Measurements from ENCODE around the gene MTMR3. TPM values are rescaled to one million over a fixed set of nuclear protein-coding genes. Genes with fewer than 3 reads are reported as not detected.

Gene MTMR3
- total and polyA plus RNA-seq, 2 of the 8 experiments (the other 6 are each of a cell fraction or from before 2014, with no cell fraction given), result 16.9 to 18.5 TPM

DNA sequence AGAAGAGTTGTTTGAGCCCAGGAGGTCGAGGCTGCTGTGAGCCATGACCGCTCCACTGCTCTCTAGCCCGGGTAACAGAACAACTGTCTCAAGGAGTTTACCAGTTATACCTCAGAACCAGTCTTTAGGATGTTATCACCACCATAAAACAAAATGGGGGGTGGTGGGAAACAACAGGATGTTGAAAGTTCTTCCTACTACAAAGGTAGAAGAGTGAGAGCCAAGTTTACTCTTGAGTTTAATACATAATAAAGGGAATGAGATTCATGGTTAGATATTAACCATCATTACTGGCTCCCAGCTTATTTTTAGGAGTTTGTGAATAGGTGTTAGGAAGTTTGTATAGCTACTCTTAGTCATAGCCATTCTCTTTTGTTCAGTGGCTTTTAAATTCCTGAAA lies 118.5 kb downstream of the MTMR3 start:
- Histone ChIP-seq H2BK5ac (ENCODE audit: low read depth, low read length) (no peak overlapping the region), H3K56ac (replicated peaks; ENCODE audit: insufficient read length, low read depth, low read length) (no peak overlapping the region), H3K79me2 (ENCODE audit: control insufficient read depth in 1 of 2, insufficient read depth in 2 of 2, low read length in 2 of 2) (no peaks in the 10 kb centered on the region), H3K27ac (ENCODE audit: low read depth, low read length) (no peak overlapping the region), H2AFZ (ENCODE audit: low read length) (no peak overlapping the region), H3K4me2 (ENCODE audit: insufficient read depth in 1 of 2, low read depth in 2 of 2, low read length in 2 of 2) (no peak overlapping the region), H3K18ac (ENCODE audit: extremely low read depth, low read length) (no peak overlapping the region), H3K36me3 (ENCODE audit: control insufficient read depth in 2 of 4, insufficient read depth in 4 of 4, low read length in 3 of 4) (peaks cover 0 to 3% (median 0%) of the 10 kb centered on the region in 4 experiments; a peak in 2 of 8 replicates), H3K9me3 (ENCODE audit: insufficient read depth in 2 of 2, low read depth in 1 of 2, low read length in 1 of 2) (no peaks in the 10 kb centered on the region), H2BK120ac (replicated peaks; ENCODE audit: low read depth, low read length) (no peak overlapping the region), H4K91ac (replicated peaks; ENCODE audit: insufficient read length, low read length) (no peak overlapping the region), H3K4ac (replicated peaks; ENCODE audit: insufficient read length, low read depth, low read length) (no peak overlapping the region), H2BK15ac (ENCODE audit: low read length) (no peak overlapping the region), H3K23me2 (ENCODE audit: low read depth, low read length) (no peaks in the 10 kb centered on the region), H2BK12ac (ENCODE audit: low read depth, low read length) (no peak overlapping the region), H3K4me1 (replicated peaks in 1 of 4; ENCODE audit: control insufficient read depth in 3 of 4, insufficient read depth in 4 of 4, low read length in 3 of 4) (no peaks in the 10 kb centered on the region; a peak in 2 of 7 replicates), H3K4me3 (ENCODE audit: extremely low read depth in 1 of 4, insufficient read depth in 2 of 4, low read depth in 3 of 4, low read length in 4 of 4) (no peak overlapping the region), H4K8ac (ENCODE audit: extremely low read depth, insufficient read depth, low read length) (no peak overlapping the region), H3K14ac (ENCODE audit: insufficient read length) (no peak overlapping the region), H2AK5ac (ENCODE audit: low read depth, low read length) (no peak overlapping the region), H3K79me1 (ENCODE audit: low read depth, low read length) (no peaks in the 10 kb centered on the region), H3K23ac (ENCODE audit: insufficient read length) (no peak overlapping the region), H4K5ac (ENCODE audit: insufficient read length, low read depth, low read length) (no peak overlapping the region), H3K27me3 (replicated peaks in 1 of 4; ENCODE audit: control insufficient read depth in 3 of 4, extremely low read depth in 1 of 4, insufficient read depth in 3 of 4, low read length in 3 of 4) (no peaks in the 10 kb centered on the region), H2BK20ac (ENCODE audit: low read length) (no peak overlapping the region), H3K9ac (replicated peaks in 1 of 4; ENCODE audit: extremely low read depth in 1 of 4, low read depth in 3 of 4, low read length in 3 of 4) (no peak overlapping the region), H4K20me1 (replicated peaks in 1 of 2; ENCODE audit: control insufficient read depth in 1 of 2, insufficient read depth in 2 of 2, low read length in 2 of 2) (peaks cover 0 to 2% of the 10 kb centered on the region in 2 experiments)
- DNase-seq (ENCODE audit: low read depth in 1 of 2, low spot score in 2 of 2), result no peak
- TF ChIP-seq NRF1 (IDR thresholded peaks at IDR 0.05; ENCODE audit: low read depth, low read length) (no peak), CBX5 (IDR thresholded peaks at IDR 0.05; ENCODE audit: low read depth, low read length) (no peak), RBBP5 (IDR thresholded peaks at IDR 0.05; ENCODE audit: borderline replicate concordance, low read depth, low read length) (no peak), EZH2 (IDR thresholded peaks at IDR 0.05; ENCODE audit: low read depth, low read length, severe bottlenecking) (no peak), BRCA1 (IDR thresholded peaks at IDR 0.05; ENCODE audit: low read depth, low read length) (no peak), TAF1 (IDR thresholded peaks at IDR 0.05; ENCODE audit: low read depth, low read length) (no peak), SUZ12 (IDR thresholded peaks at IDR 0.05; ENCODE audit: low read length) (no peak), GABPA (IDR thresholded peaks at IDR 0.05; ENCODE audit: borderline replicate concordance, insufficient read depth, low read length) (no peak), FOSL1 (IDR thresholded peaks at IDR 0.05; ENCODE audit: insufficient read depth, low read depth, low read length) (no peak), SIN3A (conservative IDR thresholded peaks at IDR 0.05 in 1 of 2, IDR thresholded peaks at IDR 0.05 in 1 of 2; ENCODE audit: low read depth in 1 of 2, low read length in 2 of 2) (no peak), ASH2L (IDR thresholded peaks at IDR 0.05; ENCODE audit: low read length) (no peak), KDM4A (IDR thresholded peaks at IDR 0.05; ENCODE audit: low read depth, low read length, severe bottlenecking) (no peak)
- ChIA-PET POLR2A (ENCODE audit: partially characterized antibody) (interaction anchor here (1.3 to 1.5 kb wide), 2 partner anchors 26 to 195 kb away, joined by 3 read pairs; no protein-coding TSS in a partner anchor), CTCF (ENCODE audit: partially characterized antibody) (interaction anchor here (0.6 to 3.4 kb wide), 9 partner anchors 9 to 366 kb away, joined by 3 to 19 read pairs (median 3); no protein-coding TSS in a partner anchor)
- 87% methylated on average over 3 of the region's 3 CpGs; no CpG with 5 or more reads in 1 of the 2 experiments for WGBS, 2 experiments (ENCODE audit: extremely low coverage in 1 of 2, insufficient coverage in 1 of 2, insufficient read length in 1 of 2, insufficient replicate concordance in 2 of 2, low coverage in 1 of 2, low lambda C conversion rate in 2 of 2, missing lambda C conversion rate in 1 of 2)
- FAIRE-seq, result no peak
